Esophagus muscularis mucosa (tissue), 4 donors: ENCODE data around the gene CRYBB1. TPM values are rescaled to one million over a fixed set of nuclear protein-coding genes. Genes with fewer than 3 reads are reported as not detected.
A peak's percentile ranks its signal among the peaks of the same experiment; 100 is the strongest.

Experiments
- DNase-seq: peaks from one replicate; pipeline ENCODE4 v3.0.0-alpha.2; 2017; ENCODE audit errors: extremely low spot score
- H3K27ac ChIP-seq, 4 donors: fragments of 200-600 bp; sonication (generic); replicated peaks in 1 of 4; 1 replicate in 3 of 4; 2 replicates in 1 of 4; pipeline ENCODE4 v1.5.1; 2016 to 2019; ENCODE audit warnings: mild to moderate bottlenecking in 1 of 4
- H3K27me3 ChIP-seq, 4 donors: fragments of 200-600 bp; sonication (generic); one replicate each; pipeline versions ENCODE4 v1.5.1 to v1.6.0; 2016 to 2019
- H3K36me3 ChIP-seq, 4 donors: fragments of 200-600 bp; sonication (generic); one replicate each; pipeline ENCODE4 v1.5.1; 2016 to 2019
- H3K4me1 ChIP-seq, 4 donors: fragments of 200-600 bp; sonication (generic); one replicate each; pipeline ENCODE4 v1.5.1; 2016 to 2019
- H3K4me3 ChIP-seq, 4 donors: fragments of 200-600 bp; sonication (generic); 1 replicate in 2 of 4; 2 replicates in 2 of 4; pipeline ENCODE4 v1.5.1; 2016 to 2019; ENCODE audit warnings: mild to moderate bottlenecking in 4 of 4, moderate library complexity in 1 of 4
- H3K9me3 ChIP-seq, 4 donors: fragments of 200-600 bp; sonication (generic); 1 replicate in 3 of 4; 2 replicates in 1 of 4; pipeline ENCODE4 v1.5.1; 2016 to 2019
- EP300 ChIP-seq: sonication (generic); formaldehyde crosslinking; IDR thresholded peaks from one replicate; pipeline ENCODE4 v1.6.1; 2017; ENCODE audit warnings: antibody characterized with exemption
- POLR2A ChIP-seq: fragments of 450-650 bp; IDR thresholded peaks from one replicate; pipeline ENCODE4 v1.6.1; 2017; ENCODE audit warnings: antibody characterized with exemption, moderate library complexity, mild to moderate bottlenecking, low read depth
- POLR2AphosphoS5 ChIP-seq, 2 donors: sonication (generic); formaldehyde crosslinking; IDR thresholded peaks; one replicate each; pipeline ENCODE4 v1.6.1; 2017; ENCODE audit warnings: antibody characterized with exemption in 2 of 2
- WGBS: methylation state at CpG from one replicate; pipeline ENCODE4 v1.1.5; 2018; 5-methylcytosine and 5-hydroxymethylcytosine counted together
- intact Hi-C: fragments of 100-400 bp; cut with DNase I; formaldehyde crosslinking; loops from one replicate; pipeline ENCODE4 v1.15.1; 2023
- total RNA-seq, 4 donors: library from RNA; depleted of rRNA; stranded (reverse); fragments of >200 nt; gene quantifications; one replicate each; pipeline versions ENCODE4 v1.1.0 to v1.2.1, GENCODE V29; 2016
- TF ChIP-seq, protein P1 (sequence below), 3 experiments: fragments of 200-600 bp in 2 of 3; fragments of 450-650 bp in 1 of 3; sonication (generic) in 2 of 3; IDR thresholded peaks; one replicate each; pipeline ENCODE4 v1.5.1; 2017 to 2019; ENCODE audit warnings: antibody characterized with exemption in 3 of 3, mild to moderate bottlenecking in 2 of 3, moderate library complexity in 1 of 3

Gene CRYBB1
- total RNA-seq, 4 donors from 2014 or later = 0.33 to 0.86 (median 0.83) TPM; not detected in 1

DNA sequence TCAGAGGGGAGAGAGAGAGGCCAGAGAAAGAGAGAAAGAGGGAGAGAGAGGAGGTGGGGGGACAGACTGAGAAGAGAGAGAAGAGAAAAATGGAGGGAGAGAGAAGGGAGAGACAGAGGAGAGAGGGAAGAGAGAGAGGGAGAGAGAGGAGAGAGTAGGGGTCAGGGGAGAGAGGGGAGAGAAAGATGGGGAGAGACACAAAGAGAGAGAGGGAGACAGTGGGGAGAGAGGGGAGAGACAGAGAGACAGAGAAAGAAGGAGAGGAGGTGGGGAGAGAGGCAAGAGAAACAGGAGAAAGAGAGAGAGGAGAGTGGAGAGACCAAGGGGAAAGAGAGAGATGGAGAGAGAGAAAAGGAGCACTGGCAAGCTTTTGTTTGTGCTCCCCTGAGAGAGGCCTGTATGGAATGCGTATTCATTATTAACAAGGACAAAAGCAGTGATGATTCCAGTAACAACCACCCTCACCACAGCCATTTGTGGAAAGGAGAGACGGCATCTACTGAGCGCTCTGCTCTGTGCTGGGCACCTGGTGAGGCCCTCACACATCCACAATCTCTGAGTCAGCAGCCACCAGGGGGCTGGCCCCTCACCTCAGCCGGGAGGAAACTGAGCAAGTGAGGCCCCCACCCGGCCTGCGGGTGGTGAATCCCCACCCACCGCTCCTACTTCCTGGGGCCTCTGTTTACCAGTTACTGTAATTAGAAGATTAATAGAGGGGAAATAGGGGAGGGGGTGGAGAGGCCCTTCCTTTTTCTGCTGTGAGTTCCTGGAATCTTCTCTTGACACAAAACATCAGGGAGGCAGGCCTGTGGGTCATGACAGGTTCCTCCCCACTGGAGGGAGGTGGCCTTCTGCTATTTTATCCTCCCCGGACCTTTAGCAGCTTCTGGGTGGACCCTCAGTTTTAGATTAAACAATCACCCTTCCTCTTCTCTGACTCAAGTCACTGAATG, 24.9 kb upstream of the CRYBB1 start:
- no peaks in the 10 kb centered on the region for H3K9me3 ChIP-seq
- no peak for DNase-seq
- H3K27me3 ChIP-seq = peaks cover 0 to 62% (median 0%) of the 10 kb centered on the region in 4 donors
- 32% methylated on average over 8 of the region's 8 CpGs for WGBS
- H3K36me3 ChIP-seq = no peaks in the 10 kb centered on the region
- intact Hi-C loops = no loop called here
- no peak overlapping the region for H3K4me3 ChIP-seq
- H3K27ac ChIP-seq = peak overlapping the region in 1 of 4 donors; percentile 18
- peaks cover 3 to 22% (median 12%) of the 10 kb centered on the region in 4 donors for H3K4me1 ChIP-seq
- TF ChIP-seq POLR2A (no peak), EP300 (no peak), POLR2AphosphoS5 (IDR thresholded peaks at IDR 0.05) (no peak)
- TF ChIP-seq, protein P1, sequence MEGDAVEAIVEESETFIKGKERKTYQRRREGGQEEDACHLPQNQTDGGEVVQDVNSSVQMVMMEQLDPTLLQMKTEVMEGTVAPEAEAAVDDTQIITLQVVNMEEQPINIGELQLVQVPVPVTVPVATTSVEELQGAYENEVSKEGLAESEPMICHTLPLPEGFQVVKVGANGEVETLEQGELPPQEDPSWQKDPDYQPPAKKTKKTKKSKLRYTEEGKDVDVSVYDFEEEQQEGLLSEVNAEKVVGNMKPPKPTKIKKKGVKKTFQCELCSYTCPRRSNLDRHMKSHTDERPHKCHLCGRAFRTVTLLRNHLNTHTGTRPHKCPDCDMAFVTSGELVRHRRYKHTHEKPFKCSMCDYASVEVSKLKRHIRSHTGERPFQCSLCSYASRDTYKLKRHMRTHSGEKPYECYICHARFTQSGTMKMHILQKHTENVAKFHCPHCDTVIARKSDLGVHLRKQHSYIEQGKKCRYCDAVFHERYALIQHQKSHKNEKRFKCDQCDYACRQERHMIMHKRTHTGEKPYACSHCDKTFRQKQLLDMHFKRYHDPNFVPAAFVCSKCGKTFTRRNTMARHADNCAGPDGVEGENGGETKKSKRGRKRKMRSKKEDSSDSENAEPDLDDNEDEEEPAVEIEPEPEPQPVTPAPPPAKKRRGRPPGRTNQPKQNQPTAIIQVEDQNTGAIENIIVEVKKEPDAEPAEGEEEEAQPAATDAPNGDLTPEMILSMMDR (IDR thresholded peaks at IDR 0.05) = no peak

DNA sequence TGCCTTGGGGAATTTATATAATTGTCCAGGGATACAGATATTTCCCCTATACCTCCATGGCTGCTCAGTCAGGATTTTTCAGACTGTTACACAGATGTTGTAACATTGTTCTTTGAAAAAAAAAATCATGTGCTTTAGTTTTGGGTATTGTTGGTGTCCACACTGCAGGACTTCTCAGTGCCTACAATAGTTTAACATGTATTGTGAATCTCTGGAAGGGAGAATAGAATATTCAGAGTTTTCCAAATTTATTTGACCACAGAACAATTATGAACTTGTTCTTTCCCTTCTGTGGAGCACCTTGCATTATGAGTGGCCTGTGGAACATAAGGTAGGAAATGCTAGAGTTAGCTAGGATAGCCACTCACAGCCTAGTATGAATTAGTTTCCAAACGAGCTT, 18.5 kb upstream of the CRYBB1 start:
- WGBS = 65% methylated on average over 1 of the region's 1 CpG
- Histone ChIP-seq H3K9me3 (no peaks in the 10 kb centered on the region), H3K36me3 (no peaks in the 10 kb centered on the region), H3K4me3 (no peak overlapping the region), H3K27me3 (peaks cover 0 to 57% (median 0%) of the 10 kb centered on the region in 4 donors), H3K27ac (no peak overlapping the region), H3K4me1 (peaks cover 0 to 12% (median 2%) of the 10 kb centered on the region in 4 donors)
- DNase-seq = no peak
- TF ChIP-seq EP300 (no peak), POLR2A (no peak), POLR2AphosphoS5 (IDR thresholded peaks at IDR 0.05) (no peak)
- TF ChIP-seq, protein P1 (IDR thresholded peaks at IDR 0.05) = no peak
- intact Hi-C loops = no loop called here

DNA sequence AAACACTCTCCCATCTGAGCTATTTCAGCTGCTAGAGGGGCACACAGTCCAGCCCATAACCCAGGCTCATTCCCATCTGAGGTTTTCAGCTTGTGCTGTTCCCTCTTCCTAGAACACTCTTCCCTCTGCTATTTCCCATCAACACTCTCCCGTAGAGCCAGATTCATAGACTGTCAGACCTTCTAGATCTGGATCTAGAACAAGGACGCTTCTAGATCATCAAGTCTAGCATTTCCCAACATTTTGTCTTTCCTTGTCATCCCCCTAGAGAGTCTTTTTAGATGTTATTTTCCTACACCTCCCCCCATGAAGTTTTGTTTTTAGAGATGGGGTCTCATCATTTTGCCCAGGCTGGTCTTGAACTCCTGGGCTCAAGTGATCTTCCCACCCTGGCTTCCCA, 17.3 kb upstream of the CRYBB1 start:
- TF ChIP-seq POLR2A = no peak
- TF ChIP-seq POLR2AphosphoS5 (IDR thresholded peaks at IDR 0.05) = no peak
- no peak for TF ChIP-seq EP300
- TF ChIP-seq, protein P1 (IDR thresholded peaks at IDR 0.05) = no peak
- Histone ChIP-seq H3K9me3 (peaks cover 0 to 5% (median 0%) of the 10 kb centered on the region in 4 donors), H3K4me3 (no peak overlapping the region), H3K27me3 (peaks cover 0 to 47% (median 0%) of the 10 kb centered on the region in 4 donors), H3K4me1 (peaks cover 0 to 12% (median 2%) of the 10 kb centered on the region in 4 donors), H3K36me3 (no peaks in the 10 kb centered on the region), H3K27ac (no peak overlapping the region)
- no peak for DNase-seq
- intact Hi-C loops = no loop called here
- WGBS = 84% methylated on average over 2 of the region's 2 CpGs

GRCh38 chr22:26634189-26634588, 16.4 kb upstream of the CRYBB1 start:
- intact Hi-C loops = no loop called here
- Histone ChIP-seq H3K27me3 (peaks cover 0 to 38% (median 0%) of the 10 kb centered on the region in 4 donors), H3K36me3 (no peaks in the 10 kb centered on the region), H3K9me3 (peaks cover 0 to 5% (median 0%) of the 10 kb centered on the region in 4 donors), H3K4me1 (peaks cover 0 to 12% (median 2%) of the 10 kb centered on the region in 4 donors), H3K27ac (no peak overlapping the region), H3K4me3 (no peak overlapping the region)
- DNase-seq = no peak
- TF ChIP-seq POLR2A = no peak
- TF ChIP-seq, protein P1 (IDR thresholded peaks at IDR 0.05) = no peak
- TF ChIP-seq EP300 = no peak
- no peak for TF ChIP-seq POLR2AphosphoS5 (IDR thresholded peaks at IDR 0.05)
- 98% methylated on average over 3 of the region's 3 CpGs for WGBS
